Fibroblast of lung (primary cell): ENCODE results near the gene MRPL46.

ENCODE experiments used
- CTCF ChIP-seq, 2 donors: IDR thresholded peaks in 1 of 2; conservative IDR thresholded peaks in 1 of 2; 1 replicate in 1 of 2; 2 replicates in 1 of 2; pipeline ENCODE4 v1.5.1; 2011 to 2012; ENCODE audit warnings: low read length in 2 of 2, control low read depth in 1 of 2, inconsistent platforms in 1 of 2, low read depth in 1 of 2, mild to moderate bottlenecking in 1 of 2
- EZH2 ChIP-seq: IDR thresholded peaks from 2 replicates; pipeline ENCODE4 v1.5.1; 2012; ENCODE audit warnings: low read length, control low read depth, mild to moderate bottlenecking; ENCODE audit errors: missing control alignments

- TF ChIP-seq CTCF (conservative IDR thresholded peaks at IDR 0.05 in 1 of 2, IDR thresholded peaks at IDR 0.05 in 1 of 2; ENCODE audit: low read depth in 1 of 2, low read length in 2 of 2) (no peak), EZH2 (no peak)
Measured at GRCh38 chr15:88433046-88433685, 34.0 kb downstream of the MRPL46 start.
